ENCODE results near the gene CUL7.

CUL7 gene

GRCh38 chr6:43077333-43077809, 23.7 kb upstream of the CUL7 start:
- DNase-seq (ENCODE audit: low read depth) = no peak

GRCh38 chr6:43076464-43077332, 23.0 kb upstream of the CUL7 start:
- no peak for DNase-seq (ENCODE audit: low read depth)

GRCh38 chr6:43075670-43076463, 22.2 kb upstream of the CUL7 start, which contains the start of gene PTK7:
Gene PTK7 (plus strand): TSS chr6:43076314. CDS start chr6:43076489, 175 bp downstream.
- no peak for DNase-seq (ENCODE audit: low read depth)

- no peak for DNase-seq (ENCODE audit: low read depth)
These were observed 21.4 kb upstream of the CUL7 start for GRCh38 chr6:43074847-43075669.

GRCh38 chr6:43070028-43070632, 16.5 kb upstream of the CUL7 start:
- DNase-seq (ENCODE audit: low read depth) = no peak

- DNase-seq (ENCODE audit: low read depth) = no peak
These were observed 9.2 kb upstream of the CUL7 start for GRCh38 chr6:43062818-43063217.

- DNase-seq (ENCODE audit: low read depth) = no peak
These were observed 8.2 kb upstream of the CUL7 start for GRCh38 chr6:43061861-43062260.

GRCh38 chr6:43060755-43061633, 7.3 kb upstream of the CUL7 start:
- DNase-seq (ENCODE audit: low read depth) = no peak

- DNase-seq (ENCODE audit: low read depth) = no peak
These were observed 6.5 kb upstream of the CUL7 start for GRCh38 chr6:43060034-43060754.

- peak; percentile 92 for DNase-seq (ENCODE audit: low read depth)
These were observed 5.8 kb upstream of the CUL7 start, which contains the start of the genes KLC4 and MRPL2 for GRCh38 chr6:43059168-43060033. Gene KLC4 (plus strand): TSS chr6:43059631. CDS start chr6:43061336, 1,705 bp downstream. Gene MRPL2 (minus strand): TSS chr6:43059434. CDS start chr6:43059381, 53 bp downstream.

GRCh38 chr6:43058531-43058930, 4.9 kb upstream of the CUL7 start:
- DNase-seq (ENCODE audit: low read depth) = no peak

GRCh38 chr6:43055966-43056365, 2.3 kb upstream of the CUL7 start:
- DNase-seq (ENCODE audit: low read depth) = no peak

GRCh38 chr6:43054206-43054943, 724 bp upstream of the CUL7 start:
- DNase-seq (ENCODE audit: low read depth) = no peak

- no peak for DNase-seq (ENCODE audit: low read depth)
These were observed 658 bp downstream of the CUL7 start for GRCh38 chr6:43052842-43053544.

- DNase-seq (ENCODE audit: low read depth) = no peak
These were observed 1.3 kb downstream of the CUL7 start for GRCh38 chr6:43052225-43052841.

- no peak for DNase-seq (ENCODE audit: low read depth)
These were observed 2.7 kb downstream of the CUL7 start for GRCh38 chr6:43050981-43051380.

- DNase-seq (ENCODE audit: low read depth) = no peak
These were observed 5.7 kb downstream of the CUL7 start for GRCh38 chr6:43047998-43048397.
